ENCODE data around the gene GUCY1A1.

DNA sequence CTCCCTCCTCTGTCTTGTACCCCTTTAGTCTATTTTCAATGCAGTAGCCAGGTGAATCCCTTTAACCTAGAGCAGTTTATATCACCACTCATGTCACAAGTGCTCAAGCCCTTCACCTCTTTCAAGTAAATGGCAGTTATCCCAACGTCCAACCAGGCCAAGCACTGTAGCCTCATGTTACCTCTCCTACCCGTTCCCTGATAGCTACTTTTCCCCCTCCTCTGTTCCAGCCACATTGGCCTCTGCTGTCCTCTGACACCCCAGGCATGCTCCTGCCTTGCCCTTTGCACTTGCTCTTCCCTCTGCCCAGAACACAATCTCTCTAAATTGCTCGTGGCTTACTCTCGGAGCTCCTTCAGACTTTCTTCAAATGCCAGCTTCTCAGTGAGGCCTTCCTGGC is 107.4 kb downstream of the GUCY1A1 start:
- TF ChIP-seq, protein P1, sequence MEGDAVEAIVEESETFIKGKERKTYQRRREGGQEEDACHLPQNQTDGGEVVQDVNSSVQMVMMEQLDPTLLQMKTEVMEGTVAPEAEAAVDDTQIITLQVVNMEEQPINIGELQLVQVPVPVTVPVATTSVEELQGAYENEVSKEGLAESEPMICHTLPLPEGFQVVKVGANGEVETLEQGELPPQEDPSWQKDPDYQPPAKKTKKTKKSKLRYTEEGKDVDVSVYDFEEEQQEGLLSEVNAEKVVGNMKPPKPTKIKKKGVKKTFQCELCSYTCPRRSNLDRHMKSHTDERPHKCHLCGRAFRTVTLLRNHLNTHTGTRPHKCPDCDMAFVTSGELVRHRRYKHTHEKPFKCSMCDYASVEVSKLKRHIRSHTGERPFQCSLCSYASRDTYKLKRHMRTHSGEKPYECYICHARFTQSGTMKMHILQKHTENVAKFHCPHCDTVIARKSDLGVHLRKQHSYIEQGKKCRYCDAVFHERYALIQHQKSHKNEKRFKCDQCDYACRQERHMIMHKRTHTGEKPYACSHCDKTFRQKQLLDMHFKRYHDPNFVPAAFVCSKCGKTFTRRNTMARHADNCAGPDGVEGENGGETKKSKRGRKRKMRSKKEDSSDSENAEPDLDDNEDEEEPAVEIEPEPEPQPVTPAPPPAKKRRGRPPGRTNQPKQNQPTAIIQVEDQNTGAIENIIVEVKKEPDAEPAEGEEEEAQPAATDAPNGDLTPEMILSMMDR (conservative IDR thresholded peaks at IDR 0.05; ENCODE audit: low read depth, low read length) = no peak
- TF ChIP-seq POLR2A (IDR thresholded peaks at IDR 0.05; ENCODE audit: low read depth, low read length) = no peak
- no peak for TF ChIP-seq BHLHE40 (IDR thresholded peaks at IDR 0.05; ENCODE audit: low read depth, low read length)
- TF ChIP-seq RAD21 (IDR thresholded peaks at IDR 0.05; ENCODE audit: low read length) = no peak
- no peak for TF ChIP-seq ELK1 (IDR thresholded peaks at IDR 0.05; ENCODE audit: borderline replicate concordance, low read depth, low read length)
- no peak for TF ChIP-seq RCOR1 (IDR thresholded peaks at IDR 0.05; ENCODE audit: insufficient replicate concordance, low read length)
- no peak for TF ChIP-seq CHD1 (IDR thresholded peaks at IDR 0.05; ENCODE audit: low read depth, low read length)
- TF ChIP-seq SMC3 (IDR thresholded peaks at IDR 0.05; ENCODE audit: low read depth, low read length) = no peak
- TF ChIP-seq RFX5 (IDR thresholded peaks at IDR 0.05; ENCODE audit: low read depth, low read length) = no peak
- no peak for TF ChIP-seq MXI1 (IDR thresholded peaks at IDR 0.05; ENCODE audit: borderline replicate concordance, low read depth, low read length)
